Ovary (tissue), 3 donors: ENCODE data around the gene CXCL14.

Source experiments
- EP300 ChIP-seq: sonication (generic); formaldehyde crosslinking; IDR thresholded peaks from one replicate; pipeline ENCODE4 v1.6.1; 2017; ENCODE audit warnings: antibody characterized with exemption
- POLR2A ChIP-seq: fragments of 450-650 bp; IDR thresholded peaks from one replicate; pipeline ENCODE4 v1.6.1; 2017; ENCODE audit warnings: antibody characterized with exemption, mild to moderate bottlenecking, moderate library complexity
- TF ChIP-seq, protein P1 (sequence below), 3 donors: fragments of 450-650 bp in 2 of 3; fragments of 200-600 bp in 1 of 3; IDR thresholded peaks; one replicate each; pipeline versions ENCODE4 v1.5.1 to v1.8.0; 2016 to 2022; ENCODE audit warnings: antibody characterized with exemption in 3 of 3, mild to moderate bottlenecking in 1 of 3
- donor health status: DM: no; HTN: no; CAD: no.

GRCh38 chr5:135593886-135594285 is 15.1 kb upstream of the CXCL14 start:
- no peak for TF ChIP-seq POLR2A
- TF ChIP-seq, protein P1, sequence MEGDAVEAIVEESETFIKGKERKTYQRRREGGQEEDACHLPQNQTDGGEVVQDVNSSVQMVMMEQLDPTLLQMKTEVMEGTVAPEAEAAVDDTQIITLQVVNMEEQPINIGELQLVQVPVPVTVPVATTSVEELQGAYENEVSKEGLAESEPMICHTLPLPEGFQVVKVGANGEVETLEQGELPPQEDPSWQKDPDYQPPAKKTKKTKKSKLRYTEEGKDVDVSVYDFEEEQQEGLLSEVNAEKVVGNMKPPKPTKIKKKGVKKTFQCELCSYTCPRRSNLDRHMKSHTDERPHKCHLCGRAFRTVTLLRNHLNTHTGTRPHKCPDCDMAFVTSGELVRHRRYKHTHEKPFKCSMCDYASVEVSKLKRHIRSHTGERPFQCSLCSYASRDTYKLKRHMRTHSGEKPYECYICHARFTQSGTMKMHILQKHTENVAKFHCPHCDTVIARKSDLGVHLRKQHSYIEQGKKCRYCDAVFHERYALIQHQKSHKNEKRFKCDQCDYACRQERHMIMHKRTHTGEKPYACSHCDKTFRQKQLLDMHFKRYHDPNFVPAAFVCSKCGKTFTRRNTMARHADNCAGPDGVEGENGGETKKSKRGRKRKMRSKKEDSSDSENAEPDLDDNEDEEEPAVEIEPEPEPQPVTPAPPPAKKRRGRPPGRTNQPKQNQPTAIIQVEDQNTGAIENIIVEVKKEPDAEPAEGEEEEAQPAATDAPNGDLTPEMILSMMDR (IDR thresholded peaks at IDR 0.05) = no peak
- no peak for TF ChIP-seq EP300
